DMS53 treated with DMSO at 0.1 percent for 48 hours (cell line): ENCODE results near the gene MGAT4B.
"Not testable (repeated sequence)": the region's sequence is repeated elsewhere in the genome, so short reads cannot be mapped to it uniquely, and the experiment has no call there.

Source experiments
- DNase-seq: peaks from one replicate; lab custom pipeline; 2025; ENCODE audit not compliant: unreplicated experiment; lab: John Stamatoyannopoulos, UW

The MGAT4B gene

GRCh38 chr5:179806250-179807048 is at the start of gene MGAT4B:
MGAT4B (minus strand) TSS chr5:179806866; CDS start chr5:179806583, 283 bp downstream.
- peak; percentile 60 for DNase-seq

- no peak for DNase-seq
Measured at GRCh38 chr5:179854356-179854755, 47.7 kb upstream of the MGAT4B start.

GRCh38 chr5:179852993-179853547 is 46.4 kb upstream of the MGAT4B start:
- no peak for DNase-seq

GRCh38 chr5:179841621-179842020 is 35.0 kb upstream of the MGAT4B start:
- DNase-seq = no peak

GRCh38 chr5:179840766-179841165 is 34.1 kb upstream of the MGAT4B start:
- DNase-seq = no peak

GRCh38 chr5:179840321-179840720 is 33.7 kb upstream of the MGAT4B start:
- DNase-seq = no peak

GRCh38 chr5:179839328-179840256 is 32.9 kb upstream of the MGAT4B start:
- no peak for DNase-seq

GRCh38 chr5:179837076-179838011 is 30.7 kb upstream of the MGAT4B start:
- no peak for DNase-seq

GRCh38 chr5:179836225-179837019 is 29.8 kb upstream of the MGAT4B start:
- no peak for DNase-seq

- DNase-seq = not testable (repeated sequence)
Measured at GRCh38 chr5:179834871-179835270, 28.2 kb upstream of the MGAT4B start.

- DNase-seq = no peak
Measured at GRCh38 chr5:179834120-179834519, 27.5 kb upstream of the MGAT4B start.

GRCh38 chr5:179833709-179834070 is 27.0 kb upstream of the MGAT4B start:
- DNase-seq = no peak

- no peak for DNase-seq
Measured at GRCh38 chr5:179833056-179833708, 26.5 kb upstream of the MGAT4B start.

- DNase-seq = no peak
Measured at GRCh38 chr5:179832039-179832745, 25.5 kb upstream of the MGAT4B start.

GRCh38 chr5:179830818-179831468 is 24.3 kb upstream of the MGAT4B start:
- DNase-seq = no peak

- no peak for DNase-seq
Measured at GRCh38 chr5:179829732-179830435, 23.2 kb upstream of the MGAT4B start.

GRCh38 chr5:179828756-179829421 is 22.2 kb upstream of the MGAT4B start:
- DNase-seq = no peak
